GM12873 (cell line): ENCODE results near the gene ZNF410.

ENCODE experiments used
- TF ChIP-seq, protein P1 (sequence below): IDR thresholded peaks from 2 replicates; pipeline ENCODE4 v1.5.1; 2012; ENCODE audit warnings: low read depth, mild to moderate bottlenecking, moderate library complexity, low read length, control low read depth; ENCODE audit not compliant: insufficient read depth; ENCODE audit errors: missing control alignments

ZNF410 gene

DNA sequence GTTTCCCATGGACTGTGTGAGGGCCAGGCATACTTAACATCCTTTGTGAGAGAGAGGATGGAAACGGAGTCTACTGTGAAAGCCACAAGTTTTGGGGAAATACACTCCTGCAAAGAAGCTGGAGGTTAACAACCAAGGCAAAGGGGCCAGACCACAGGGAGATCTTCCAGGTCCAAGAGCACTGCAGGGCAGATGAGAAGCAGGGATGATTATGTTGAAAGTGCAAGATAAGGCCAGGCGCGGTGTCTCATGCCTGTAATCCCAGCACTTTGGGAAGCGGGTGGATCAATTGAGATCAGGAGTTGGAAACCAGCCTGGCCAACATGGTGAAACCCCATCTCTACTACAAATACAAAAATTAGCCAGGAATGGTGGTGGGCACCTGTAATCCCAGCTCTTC is 78.6 kb downstream of the ZNF410 start:
- TF ChIP-seq, protein P1, sequence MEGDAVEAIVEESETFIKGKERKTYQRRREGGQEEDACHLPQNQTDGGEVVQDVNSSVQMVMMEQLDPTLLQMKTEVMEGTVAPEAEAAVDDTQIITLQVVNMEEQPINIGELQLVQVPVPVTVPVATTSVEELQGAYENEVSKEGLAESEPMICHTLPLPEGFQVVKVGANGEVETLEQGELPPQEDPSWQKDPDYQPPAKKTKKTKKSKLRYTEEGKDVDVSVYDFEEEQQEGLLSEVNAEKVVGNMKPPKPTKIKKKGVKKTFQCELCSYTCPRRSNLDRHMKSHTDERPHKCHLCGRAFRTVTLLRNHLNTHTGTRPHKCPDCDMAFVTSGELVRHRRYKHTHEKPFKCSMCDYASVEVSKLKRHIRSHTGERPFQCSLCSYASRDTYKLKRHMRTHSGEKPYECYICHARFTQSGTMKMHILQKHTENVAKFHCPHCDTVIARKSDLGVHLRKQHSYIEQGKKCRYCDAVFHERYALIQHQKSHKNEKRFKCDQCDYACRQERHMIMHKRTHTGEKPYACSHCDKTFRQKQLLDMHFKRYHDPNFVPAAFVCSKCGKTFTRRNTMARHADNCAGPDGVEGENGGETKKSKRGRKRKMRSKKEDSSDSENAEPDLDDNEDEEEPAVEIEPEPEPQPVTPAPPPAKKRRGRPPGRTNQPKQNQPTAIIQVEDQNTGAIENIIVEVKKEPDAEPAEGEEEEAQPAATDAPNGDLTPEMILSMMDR = no peak

GRCh38 chr14:73968885-73969284 is 82.2 kb downstream of the ZNF410 start:
- TF ChIP-seq, protein P1 = no peak

DNA sequence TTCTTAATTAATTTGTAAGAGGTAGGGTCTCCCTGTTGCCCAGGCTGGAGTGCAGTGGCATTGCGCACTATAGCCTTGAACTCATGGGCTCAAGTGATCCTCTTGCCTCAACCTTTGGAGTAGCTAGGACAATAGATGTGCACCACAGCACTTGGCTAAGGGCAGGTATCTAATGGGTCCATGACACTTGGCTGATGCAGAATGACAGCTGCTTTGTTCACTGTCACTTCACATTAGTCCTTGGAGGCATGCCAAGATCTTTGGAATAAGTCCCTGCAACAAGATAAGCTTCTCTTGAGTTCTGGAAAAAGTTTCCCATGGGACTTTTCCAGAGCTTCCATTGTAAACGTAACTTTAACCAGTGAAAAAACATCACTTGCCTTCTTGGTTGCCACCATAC is 86.8 kb downstream of the ZNF410 start:
- TF ChIP-seq, protein P1 = no peak

DNA sequence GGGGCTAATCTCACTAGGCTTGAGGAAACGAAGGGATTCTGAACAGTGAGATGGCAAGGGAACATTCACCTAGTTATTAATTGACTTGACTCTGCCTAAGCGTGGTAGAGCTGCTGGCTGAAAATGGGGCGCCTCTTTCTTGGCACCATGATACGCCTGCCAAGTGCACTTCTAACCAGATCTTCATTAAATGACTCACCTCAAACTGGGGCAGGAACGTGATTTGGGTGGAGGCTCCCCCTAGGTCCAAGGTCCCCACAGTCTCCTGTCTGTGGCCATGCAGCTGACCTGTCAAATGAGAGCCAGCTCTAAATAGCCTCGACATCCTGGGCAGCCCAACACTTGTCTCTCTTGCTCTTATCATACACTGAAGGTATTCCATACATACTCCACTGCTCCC is 89.5 kb downstream of the ZNF410 start:
- TF ChIP-seq, protein P1 = no peak

GRCh38 chr14:73977896-73978295 is 91.2 kb downstream of the ZNF410 start:
- TF ChIP-seq, protein P1 = no peak
